Measurements from ENCODE around the gene RPS6KA3. TPM values are rescaled to one million over a fixed set of nuclear protein-coding genes. Genes with fewer than 3 reads are reported as not detected.
A peak's percentile ranks its signal among the peaks of the same experiment; 100 is the strongest.

The RPS6KA3 gene
- total and polyA plus RNA-seq, 12 donors = 6.2 to 41.9 (median 34.3) TPM

DNA sequence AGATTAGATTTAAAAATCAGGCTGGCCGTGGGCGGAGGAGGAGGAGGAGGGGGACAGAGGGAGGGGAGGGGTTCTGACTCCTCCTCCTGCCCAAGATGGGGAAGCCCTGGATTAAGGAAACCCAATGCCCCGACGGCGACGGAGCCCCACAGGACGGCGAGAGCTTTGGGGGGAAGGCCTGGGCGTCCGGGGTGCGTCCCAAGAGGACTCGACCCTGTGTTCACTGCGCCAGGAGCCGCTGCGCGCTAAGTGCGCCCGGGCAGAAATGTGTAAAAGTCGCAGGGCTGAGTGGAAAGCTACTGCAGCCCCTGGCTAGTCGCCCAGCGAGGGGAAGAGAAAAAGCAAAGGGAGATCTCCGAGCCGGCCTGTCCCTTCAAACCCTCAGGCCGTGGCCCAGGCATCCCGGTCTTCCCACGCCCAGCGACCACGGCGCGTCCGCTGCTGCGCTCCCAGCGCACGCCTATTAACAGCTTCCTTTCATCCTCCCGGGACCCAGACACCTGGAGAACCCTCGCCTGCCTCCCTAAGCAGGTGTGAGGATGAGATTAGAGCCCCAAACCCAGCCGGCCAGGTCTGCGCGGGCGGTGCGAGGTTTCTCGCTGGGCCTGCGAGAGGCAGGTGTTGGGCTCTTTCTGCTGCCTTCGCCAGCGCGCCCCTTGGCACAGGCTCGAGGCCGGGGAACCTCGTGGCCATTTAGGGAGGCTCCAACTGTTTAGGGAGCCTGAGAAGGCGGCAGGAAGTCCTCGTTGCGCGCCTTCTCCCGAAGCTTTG lies 1.4 kb upstream of the RPS6KA3 start:
- Histone ChIP-seq H3K27me3 (peaks cover 5% of the 10 kb centered on the region), H3K4me1 (replicated peaks in 1 of 2) (peaks cover 7 to 14% of the 10 kb centered on the region in 2 donors), H3K36me3 (replicated peaks in 1 of 2) (no peaks in the 10 kb centered on the region), H3K4me3 (peak overlapping the region in 2 of 4 donors; percentile 15 to 71), H3K9me3 (replicated peaks in 1 of 3) (no peaks in the 10 kb centered on the region), H3K27ac (peak overlapping the region in 4 of 5 donors; percentile 69 to 94 (median 80))
- intact Hi-C loops (cut with DNase I) = no loop called here
- peak; percentile 48 to 79 (median 76) for DNase-seq
- 9 to 38% (median 25%) methylated on average over 25 to 54 of the region's 54 CpGs for WGBS, 4 donors
- TF ChIP-seq, protein P1, sequence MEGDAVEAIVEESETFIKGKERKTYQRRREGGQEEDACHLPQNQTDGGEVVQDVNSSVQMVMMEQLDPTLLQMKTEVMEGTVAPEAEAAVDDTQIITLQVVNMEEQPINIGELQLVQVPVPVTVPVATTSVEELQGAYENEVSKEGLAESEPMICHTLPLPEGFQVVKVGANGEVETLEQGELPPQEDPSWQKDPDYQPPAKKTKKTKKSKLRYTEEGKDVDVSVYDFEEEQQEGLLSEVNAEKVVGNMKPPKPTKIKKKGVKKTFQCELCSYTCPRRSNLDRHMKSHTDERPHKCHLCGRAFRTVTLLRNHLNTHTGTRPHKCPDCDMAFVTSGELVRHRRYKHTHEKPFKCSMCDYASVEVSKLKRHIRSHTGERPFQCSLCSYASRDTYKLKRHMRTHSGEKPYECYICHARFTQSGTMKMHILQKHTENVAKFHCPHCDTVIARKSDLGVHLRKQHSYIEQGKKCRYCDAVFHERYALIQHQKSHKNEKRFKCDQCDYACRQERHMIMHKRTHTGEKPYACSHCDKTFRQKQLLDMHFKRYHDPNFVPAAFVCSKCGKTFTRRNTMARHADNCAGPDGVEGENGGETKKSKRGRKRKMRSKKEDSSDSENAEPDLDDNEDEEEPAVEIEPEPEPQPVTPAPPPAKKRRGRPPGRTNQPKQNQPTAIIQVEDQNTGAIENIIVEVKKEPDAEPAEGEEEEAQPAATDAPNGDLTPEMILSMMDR (IDR thresholded peaks at IDR 0.05) = no peak
- TF ChIP-seq POLR2A (IDR thresholded peaks at IDR 0.05) = peak in 1 of 2 donors; percentile 29

DNA sequence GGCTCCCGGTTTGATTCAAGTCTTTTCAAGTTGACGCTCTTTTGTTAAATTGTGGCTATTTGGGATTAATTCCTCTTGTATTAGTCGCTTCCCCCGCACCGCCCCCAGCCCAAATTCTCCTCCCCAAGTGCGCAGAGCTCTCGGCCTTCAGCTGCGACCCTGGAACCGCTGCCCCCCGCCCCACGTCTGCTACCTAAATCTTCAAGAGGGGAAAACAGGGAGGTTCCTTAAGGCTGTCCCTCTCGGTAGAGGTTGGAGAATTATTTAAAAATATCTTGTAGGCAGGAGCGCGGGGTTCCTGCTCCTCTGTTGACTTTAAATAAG lies 860 bp upstream of the RPS6KA3 start:
- WGBS, 4 donors = 0 to 28% (median 10%) methylated on average over 4 to 14 of the region's 14 CpGs

DNA sequence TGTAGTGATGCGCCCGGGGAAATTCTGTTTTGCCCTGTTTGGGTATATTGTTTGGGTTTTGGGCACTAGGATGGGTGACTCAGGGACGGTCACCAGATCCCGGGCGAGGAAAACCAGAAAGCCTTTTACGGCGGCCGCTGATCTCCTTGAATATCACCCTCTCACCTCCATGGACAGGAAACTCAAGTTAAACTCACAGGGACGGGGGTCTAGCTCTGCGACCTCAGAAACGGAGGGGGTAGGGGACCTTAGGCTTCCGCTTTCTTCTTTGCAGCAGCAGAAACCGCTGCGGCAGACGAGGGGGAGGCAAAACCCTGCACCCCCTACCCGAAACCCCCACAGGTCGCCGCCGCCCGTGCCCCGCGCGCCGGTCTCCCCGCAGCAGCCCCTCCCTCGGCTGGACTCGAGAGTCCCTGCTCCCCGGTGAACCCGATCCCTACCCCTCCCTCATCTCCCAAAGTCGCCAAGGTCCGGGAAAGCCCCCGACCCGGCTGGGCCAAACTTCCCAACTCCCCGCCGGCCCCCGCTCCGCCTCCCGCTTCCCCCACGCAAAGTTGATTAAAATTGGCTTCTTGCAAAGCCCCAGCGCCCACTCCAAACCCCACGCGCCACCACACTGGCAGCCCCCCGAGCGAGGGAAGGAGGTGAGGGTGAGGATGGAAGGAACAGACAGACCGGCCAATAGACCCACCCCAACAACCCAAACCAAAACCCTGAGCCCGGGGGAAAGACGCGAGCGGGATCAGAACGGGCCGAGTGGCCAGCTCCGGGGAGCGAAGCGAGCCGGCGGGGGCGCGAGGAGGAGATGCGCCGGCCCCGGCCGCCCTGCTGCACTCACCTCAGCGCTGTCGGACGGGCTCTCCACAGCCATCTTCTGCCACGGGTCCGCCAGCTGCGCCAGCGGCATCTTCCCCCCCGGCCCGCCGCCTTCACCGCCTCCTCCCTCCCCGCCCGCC lies 705 bp downstream of the RPS6KA3 start:
- Histone ChIP-seq H3K36me3 (replicated peaks in 1 of 2) (no peaks in the 10 kb centered on the region), H3K4me3 (peak overlapping the region; percentile 15 to 71 (median 46)), H3K4me1 (replicated peaks in 1 of 2) (peaks cover 16 to 19% of the 10 kb centered on the region in 2 donors), H3K27ac (peak overlapping the region; percentile 67 to 94 (median 79)), H3K27me3 (no peaks in the 10 kb centered on the region), H3K9me3 (replicated peaks in 1 of 3) (no peaks in the 10 kb centered on the region)
- peak; percentile 16 to 56 (median 43) for DNase-seq
- intact Hi-C loops (cut with DNase I) = no loop called here
- 1 to 32% (median 31%) methylated on average over 23 to 71 of the region's 75 CpGs; no CpG with 5 or more reads in 1 of the 4 donors for WGBS, 4 donors
- TF ChIP-seq, protein P1 (IDR thresholded peaks at IDR 0.05) = no peak
- TF ChIP-seq POLR2A (IDR thresholded peaks at IDR 0.05) = no peak

More for the DNA sequence above, 860 bp upstream of the RPS6KA3 start:
- Histone ChIP-seq H3K4me3 (peak overlapping the region in 2 of 4 donors; percentile 15 to 71), H3K4me1 (replicated peaks in 1 of 2) (peaks cover 11 to 16% of the 10 kb centered on the region in 2 donors), H3K9me3 (replicated peaks in 1 of 3) (no peaks in the 10 kb centered on the region), H3K27me3 (peaks cover under 1% of the 10 kb centered on the region), H3K36me3 (replicated peaks in 1 of 2) (no peaks in the 10 kb centered on the region), H3K27ac (peak overlapping the region in 4 of 5 donors; percentile 65 to 94 (median 80))
- intact Hi-C loops (cut with DNase I) = no loop called here
- TF ChIP-seq, protein P1 (IDR thresholded peaks at IDR 0.05) = no peak
- no peak for TF ChIP-seq POLR2A (IDR thresholded peaks at IDR 0.05)
- no peak for DNase-seq

GRCh38 chrX:20265221-20265725 lies 1.4 kb downstream of the RPS6KA3 start:
- Histone ChIP-seq H3K36me3 (replicated peaks in 1 of 2) (no peaks in the 10 kb centered on the region), H3K27me3 (no peaks in the 10 kb centered on the region), H3K27ac (peak overlapping the region; percentile 67 to 94 (median 79)), H3K9me3 (replicated peaks in 1 of 3) (no peaks in the 10 kb centered on the region), H3K4me3 (peak overlapping the region in 3 of 4 donors; percentile 37 to 71 (median 55)), H3K4me1 (replicated peaks in 1 of 2) (peaks cover 18 to 19% of the 10 kb centered on the region in 2 donors)
- DNase-seq = peak; percentile 60 to 82 (median 79)
- intact Hi-C loops (cut with DNase I) = no loop called here
- 0 to 39% (median 15%) methylated on average over 4 to 26 of the region's 26 CpGs for WGBS, 4 donors
- TF ChIP-seq, protein P1 (IDR thresholded peaks at IDR 0.05) = no peak
- TF ChIP-seq POLR2A (IDR thresholded peaks at IDR 0.05) = peak; percentile 40 to 89
